ENCODE results near the gene PATJ.
"Not testable (repeated sequence)": the region's sequence is repeated elsewhere in the genome, so short reads cannot be mapped to it uniquely, and the experiment has no call there.

PATJ gene

GRCh38 chr1:62177621-62178020 lies 435.3 kb downstream of the PATJ start:
- Histone ChIP-seq H3K4me1 (ENCODE audit: control insufficient read depth in 1 of 2, insufficient read depth in 1 of 2, low read depth in 1 of 2, low read length in 1 of 2) (no peaks in the 10 kb centered on the region), H3K27ac (no peak overlapping the region), H3K27me3 (no peaks in the 10 kb centered on the region), H3K9me3 (no peaks in the 10 kb centered on the region), H3K4me3 (ENCODE audit: low read depth in 1 of 2, low read length in 1 of 2) (no peak overlapping the region), H3K36me3 (no peaks in the 10 kb centered on the region)
- TF ChIP-seq, protein P1, sequence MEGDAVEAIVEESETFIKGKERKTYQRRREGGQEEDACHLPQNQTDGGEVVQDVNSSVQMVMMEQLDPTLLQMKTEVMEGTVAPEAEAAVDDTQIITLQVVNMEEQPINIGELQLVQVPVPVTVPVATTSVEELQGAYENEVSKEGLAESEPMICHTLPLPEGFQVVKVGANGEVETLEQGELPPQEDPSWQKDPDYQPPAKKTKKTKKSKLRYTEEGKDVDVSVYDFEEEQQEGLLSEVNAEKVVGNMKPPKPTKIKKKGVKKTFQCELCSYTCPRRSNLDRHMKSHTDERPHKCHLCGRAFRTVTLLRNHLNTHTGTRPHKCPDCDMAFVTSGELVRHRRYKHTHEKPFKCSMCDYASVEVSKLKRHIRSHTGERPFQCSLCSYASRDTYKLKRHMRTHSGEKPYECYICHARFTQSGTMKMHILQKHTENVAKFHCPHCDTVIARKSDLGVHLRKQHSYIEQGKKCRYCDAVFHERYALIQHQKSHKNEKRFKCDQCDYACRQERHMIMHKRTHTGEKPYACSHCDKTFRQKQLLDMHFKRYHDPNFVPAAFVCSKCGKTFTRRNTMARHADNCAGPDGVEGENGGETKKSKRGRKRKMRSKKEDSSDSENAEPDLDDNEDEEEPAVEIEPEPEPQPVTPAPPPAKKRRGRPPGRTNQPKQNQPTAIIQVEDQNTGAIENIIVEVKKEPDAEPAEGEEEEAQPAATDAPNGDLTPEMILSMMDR (IDR thresholded peaks at IDR 0.05), result no peak

DNA sequence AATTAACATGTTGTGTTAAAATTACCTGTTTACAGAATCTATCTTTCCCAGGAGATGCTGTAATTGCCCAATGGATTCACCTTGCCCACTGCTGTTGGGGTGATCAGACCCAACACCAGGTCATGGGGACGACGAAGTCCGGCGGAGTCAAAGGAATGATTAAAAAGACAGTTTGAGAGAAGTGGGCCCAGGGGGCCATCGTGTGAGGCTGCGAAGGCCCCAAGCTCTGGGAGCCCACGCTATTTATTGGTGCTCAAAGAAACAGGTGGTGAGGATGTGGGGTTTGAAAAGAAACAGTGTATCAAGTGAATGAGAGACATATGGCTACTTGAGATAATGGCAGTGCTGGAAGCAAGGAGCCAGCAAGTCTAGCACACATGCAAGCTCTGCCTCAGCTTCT lies 436.1 kb downstream of the PATJ start:
- H3K36me3 ChIP-seq, result no peaks in the 10 kb centered on the region
- TF ChIP-seq, protein P1 (IDR thresholded peaks at IDR 0.05), result no peak
- H3K27me3 ChIP-seq, result no peaks in the 10 kb centered on the region
- H3K4me1 ChIP-seq (ENCODE audit: control insufficient read depth in 1 of 2, insufficient read depth in 1 of 2, low read depth in 1 of 2, low read length in 1 of 2), result no peaks in the 10 kb centered on the region
- H3K27ac ChIP-seq, result no peak overlapping the region
- H3K9me3 ChIP-seq, result no peaks in the 10 kb centered on the region
- H3K4me3 ChIP-seq (ENCODE audit: low read depth in 1 of 2, low read length in 1 of 2), result no peak overlapping the region

DNA sequence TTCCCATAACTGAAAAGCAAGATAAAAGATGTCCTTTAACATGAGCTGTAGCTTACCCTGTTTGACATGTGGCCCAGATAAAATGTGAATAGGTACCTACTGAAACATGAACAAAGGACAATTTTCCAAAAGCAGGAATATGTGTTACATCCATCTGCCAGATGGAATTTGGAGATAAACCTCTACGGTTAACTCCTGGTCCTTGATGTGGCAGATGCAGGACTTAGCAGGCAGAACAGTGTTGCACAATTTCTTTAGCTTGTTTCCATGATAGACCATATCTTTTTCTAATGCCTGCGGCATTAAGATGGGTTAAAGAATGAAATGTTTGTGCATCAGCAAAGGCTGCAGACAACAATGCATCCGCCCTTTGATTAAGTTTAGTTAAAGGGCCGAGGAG lies 437.8 kb downstream of the PATJ start:
- not testable (repeated sequence) for H3K27ac ChIP-seq; H3K9me3 ChIP-seq; H3K27me3 ChIP-seq; H3K36me3 ChIP-seq; H3K4me1 ChIP-seq (ENCODE audit: control insufficient read depth in 1 of 2, insufficient read depth in 1 of 2, low read depth in 1 of 2, low read length in 1 of 2); H3K4me3 ChIP-seq (ENCODE audit: low read depth in 1 of 2, low read length in 1 of 2)

- Histone ChIP-seq H3K4me3 (ENCODE audit: low read depth in 1 of 2, low read length in 1 of 2) (no peak overlapping the region), H3K36me3 (no peaks in the 10 kb centered on the region), H3K27ac (no peak overlapping the region), H3K27me3 (no peaks in the 10 kb centered on the region), H3K9me3 (no peaks in the 10 kb centered on the region), H3K4me1 (ENCODE audit: control insufficient read depth in 1 of 2, insufficient read depth in 1 of 2, low read depth in 1 of 2, low read length in 1 of 2) (no peaks in the 10 kb centered on the region)
- TF ChIP-seq, protein P1 (IDR thresholded peaks at IDR 0.05), result no peak
Observed at GRCh38 chr1:62180639-62181038, 438.4 kb downstream of the PATJ start.

DNA sequence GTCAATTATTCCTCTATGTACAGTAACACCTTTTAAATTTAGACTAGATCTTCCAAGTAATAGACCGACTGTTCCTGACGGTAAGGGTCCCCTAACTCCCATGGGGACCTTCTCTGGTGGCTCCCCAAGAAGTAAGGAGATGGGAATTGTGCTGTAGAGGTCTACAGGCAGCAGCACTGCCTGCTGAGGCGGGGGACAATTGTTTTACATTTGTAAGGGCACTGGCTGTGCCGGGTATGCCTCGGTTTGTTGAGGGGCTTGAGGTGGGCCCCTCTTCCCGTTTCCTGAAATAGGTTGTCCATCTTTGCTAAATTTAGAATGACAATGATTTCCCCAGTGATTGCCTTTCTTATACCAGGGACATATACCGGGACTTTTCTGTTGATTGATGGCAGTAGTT lies 439.3 kb downstream of the PATJ start:
- no peak overlapping the region for H3K4me3 ChIP-seq (ENCODE audit: low read depth in 1 of 2, low read length in 1 of 2)
- TF ChIP-seq, protein P1 (IDR thresholded peaks at IDR 0.05), result no peak
- H3K27me3 ChIP-seq, result no peaks in the 10 kb centered on the region
- H3K4me1 ChIP-seq (ENCODE audit: control insufficient read depth in 1 of 2, insufficient read depth in 1 of 2, low read depth in 1 of 2, low read length in 1 of 2), result no peaks in the 10 kb centered on the region
- H3K27ac ChIP-seq, result no peak overlapping the region
- no peaks in the 10 kb centered on the region for H3K9me3 ChIP-seq
- no peaks in the 10 kb centered on the region for H3K36me3 ChIP-seq

DNA sequence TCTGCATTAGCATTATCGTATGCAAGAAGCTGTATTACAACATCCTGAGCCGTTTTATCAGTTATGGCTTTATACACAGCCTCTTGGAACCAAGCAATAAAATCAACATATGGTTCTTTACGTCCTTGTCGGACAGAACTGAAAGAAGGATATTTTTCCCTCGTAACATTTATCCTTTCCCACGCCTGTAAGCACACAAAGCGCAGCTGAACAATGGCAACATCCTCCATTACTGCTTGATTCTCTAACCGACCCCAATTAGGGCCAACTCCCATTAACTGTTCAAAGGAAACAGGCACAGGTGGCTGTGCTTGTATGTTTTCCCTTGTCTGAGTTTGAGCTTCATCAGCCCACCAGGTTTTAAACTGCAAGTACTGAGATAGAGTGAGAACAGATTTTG lies 439.9 kb downstream of the PATJ start:
- H3K36me3 ChIP-seq; H3K4me3 ChIP-seq (ENCODE audit: low read depth in 1 of 2, low read length in 1 of 2); H3K9me3 ChIP-seq; H3K27ac ChIP-seq; H3K27me3 ChIP-seq; H3K4me1 ChIP-seq (ENCODE audit: control insufficient read depth in 1 of 2, insufficient read depth in 1 of 2, low read depth in 1 of 2, low read length in 1 of 2): not testable (repeated sequence)

DNA sequence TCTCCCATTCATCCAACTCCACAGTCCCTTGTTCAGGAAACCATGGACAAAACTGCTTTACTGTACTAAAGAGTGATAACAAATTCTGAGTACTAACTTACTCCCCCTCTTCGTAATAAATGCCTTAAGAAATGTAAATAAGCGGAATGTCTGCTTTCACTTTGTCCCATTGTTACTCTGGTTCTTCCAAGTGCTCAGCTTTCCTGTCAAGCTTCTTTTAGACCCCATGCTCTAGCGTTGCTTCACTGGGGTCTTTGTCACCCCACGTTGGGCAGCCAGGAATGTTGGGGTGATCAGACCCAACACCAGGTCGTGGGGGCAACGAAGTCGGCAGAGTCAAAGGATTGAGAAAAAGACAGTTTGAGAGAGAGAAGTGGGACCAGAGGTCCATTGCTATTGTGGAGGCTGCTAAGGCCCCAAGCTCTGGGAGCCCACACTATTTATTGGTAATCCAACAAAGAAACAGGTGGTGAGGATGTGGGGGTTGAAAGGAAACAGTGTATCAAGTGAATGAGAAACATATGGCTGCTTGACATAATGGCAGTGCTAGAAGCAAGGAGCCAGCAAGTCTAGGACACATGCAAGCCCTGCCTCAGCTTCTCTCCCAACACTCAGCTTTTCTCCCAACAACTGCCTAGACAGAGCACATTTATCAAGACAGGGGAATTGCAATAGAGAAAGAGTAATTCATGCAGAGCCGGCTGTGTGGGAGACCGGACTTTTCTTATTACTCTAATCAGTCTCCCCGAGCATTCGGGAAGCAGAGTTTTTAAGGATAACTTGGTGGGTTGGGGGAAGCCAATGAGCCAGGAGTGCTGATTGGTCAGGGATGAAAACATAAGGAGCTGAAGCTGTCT lies 441.1 kb downstream of the PATJ start:
- H3K27ac ChIP-seq; H3K4me1 ChIP-seq (ENCODE audit: control insufficient read depth in 1 of 2, insufficient read depth in 1 of 2, low read depth in 1 of 2, low read length in 1 of 2); H3K9me3 ChIP-seq; H3K4me3 ChIP-seq (ENCODE audit: low read depth in 1 of 2, low read length in 1 of 2); H3K36me3 ChIP-seq; H3K27me3 ChIP-seq: not testable (repeated sequence)

Data from neutrophil (primary cell).